ENCODE measurements around the gene CPN1.
"Not testable (repeated sequence)": the region's sequence is repeated elsewhere in the genome, so short reads cannot be mapped to it uniquely, and the experiment has no call there.

Gene CPN1

GRCh38 chr10:100103581-100103980, 21.9 kb upstream of the CPN1 start:
- Mint-ChIP-seq H3K27me3 (peaks cover 37 to 43% of the 10 kb centered on the region in 2 donors), H3K4me3 (no peak overlapping the region), H3K36me3 (peaks cover 0 to 4% of the 10 kb centered on the region in 2 donors), H3K4me1 (no peaks in the 10 kb centered on the region), H3K9me3 (peaks cover 9 to 13% of the 10 kb centered on the region in 2 donors), H3K27ac (no peak overlapping the region)
- no peak for ATAC-seq (replicated peaks)
- DNase-seq: no peak

GRCh38 chr10:100101192-100102076, 19.8 kb upstream of the CPN1 start:
- no peak for ATAC-seq (replicated peaks)
- H3K27ac Mint-ChIP-seq: no peak overlapping the region
- peaks cover 47 to 49% of the 10 kb centered on the region in 2 donors for H3K27me3 Mint-ChIP-seq
- H3K4me3 Mint-ChIP-seq: no peak overlapping the region
- H3K36me3 Mint-ChIP-seq: peaks cover 0 to 4% of the 10 kb centered on the region in 2 donors
- no peak for DNase-seq
- H3K9me3 Mint-ChIP-seq: peaks cover 13 to 14% of the 10 kb centered on the region in 2 donors
- H3K4me1 Mint-ChIP-seq: no peaks in the 10 kb centered on the region

GRCh38 chr10:100100651-100101184, 19.0 kb upstream of the CPN1 start:
- peaks cover 47 to 49% of the 10 kb centered on the region in 2 donors for H3K27me3 Mint-ChIP-seq
- peaks cover 13 to 14% of the 10 kb centered on the region in 2 donors for H3K9me3 Mint-ChIP-seq
- H3K27ac Mint-ChIP-seq: no peak overlapping the region
- H3K4me1 Mint-ChIP-seq: no peaks in the 10 kb centered on the region
- ATAC-seq (replicated peaks) (no peak), DNase-seq (no peak)
- H3K4me3 Mint-ChIP-seq: no peak overlapping the region
- peaks cover 0 to 4% of the 10 kb centered on the region in 2 donors for H3K36me3 Mint-ChIP-seq

GRCh38 chr10:100089241-100089640, 7.6 kb upstream of the CPN1 start:
- Mint-ChIP-seq H3K4me1 (no peaks in the 10 kb centered on the region), H3K36me3 (no peaks in the 10 kb centered on the region), H3K27ac (no peak overlapping the region), H3K4me3 (no peak overlapping the region), H3K9me3 (no peaks in the 10 kb centered on the region), H3K27me3 (peaks cover 20 to 24% of the 10 kb centered on the region in 2 donors)
- DNase-seq: no peak
- no peak for ATAC-seq (replicated peaks)

GRCh38 chr10:100086708-100087107, 5.0 kb upstream of the CPN1 start:
- not testable (repeated sequence) for ATAC-seq (replicated peaks)

GRCh38 chr10:100085596-100085995, 3.9 kb upstream of the CPN1 start:
- no peaks in the 10 kb centered on the region for H3K9me3 Mint-ChIP-seq
- H3K27ac Mint-ChIP-seq: no peak overlapping the region
- ATAC-seq (replicated peaks) (no peak), DNase-seq (no peak)
- H3K36me3 Mint-ChIP-seq: no peaks in the 10 kb centered on the region
- peaks cover 30 to 45% of the 10 kb centered on the region in 2 donors for H3K27me3 Mint-ChIP-seq
- H3K4me1 Mint-ChIP-seq: no peaks in the 10 kb centered on the region
- H3K4me3 Mint-ChIP-seq: no peak overlapping the region

More at GRCh38 chr10:100086708-100087107, 5.0 kb upstream of the CPN1 start:
- H3K9me3 Mint-ChIP-seq, H3K36me3 Mint-ChIP-seq, H3K4me3 Mint-ChIP-seq, H3K4me1 Mint-ChIP-seq, DNase-seq, H3K27ac Mint-ChIP-seq: not testable (repeated sequence)
- H3K27me3 Mint-ChIP-seq: peaks cover 26 to 35% of the 10 kb centered on the region in 2 donors

GRCh38 chr10:100083623-100084022, 2.0 kb upstream of the CPN1 start:
- ATAC-seq (replicated peaks) (no peak), DNase-seq (no peak)
- no peaks in the 10 kb centered on the region for H3K4me1 Mint-ChIP-seq
- no peaks in the 10 kb centered on the region for H3K9me3 Mint-ChIP-seq
- H3K4me3 Mint-ChIP-seq: no peak overlapping the region
- H3K36me3 Mint-ChIP-seq: no peaks in the 10 kb centered on the region
- peaks cover 37 to 53% of the 10 kb centered on the region in 2 donors for H3K27me3 Mint-ChIP-seq
- H3K27ac Mint-ChIP-seq: no peak overlapping the region

- not testable (repeated sequence) for H3K9me3 Mint-ChIP-seq; ATAC-seq (replicated peaks); H3K27ac Mint-ChIP-seq; DNase-seq; H3K4me1 Mint-ChIP-seq; H3K4me3 Mint-ChIP-seq; H3K36me3 Mint-ChIP-seq
- H3K27me3 Mint-ChIP-seq: peaks cover 31 to 46% of the 10 kb centered on the region in 2 donors
These were observed 607 bp upstream of the CPN1 start for GRCh38 chr10:100082276-100082675.

- H3K27ac Mint-ChIP-seq: no peak overlapping the region
- peaks cover 2 to 6% of the 10 kb centered on the region in 2 donors for H3K4me1 Mint-ChIP-seq
- ATAC-seq (replicated peaks): peak; percentile 73 to 82
- no peaks in the 10 kb centered on the region for H3K36me3 Mint-ChIP-seq
- no peaks in the 10 kb centered on the region for H3K9me3 Mint-ChIP-seq
- H3K4me3 Mint-ChIP-seq: no peak overlapping the region
- DNase-seq: no peak
- H3K27me3 Mint-ChIP-seq: peaks cover 22 to 47% of the 10 kb centered on the region in 2 donors
These were observed 4.9 kb downstream of the CPN1 start for GRCh38 chr10:100076750-100077149.

- H3K4me3 Mint-ChIP-seq: no peak overlapping the region
- peaks cover 12 to 36% of the 10 kb centered on the region in 2 donors for H3K27me3 Mint-ChIP-seq
- no peak for ATAC-seq (replicated peaks)
- no peaks in the 10 kb centered on the region for H3K9me3 Mint-ChIP-seq
- no peaks in the 10 kb centered on the region for H3K36me3 Mint-ChIP-seq
- no peak for DNase-seq
- no peak overlapping the region for H3K27ac Mint-ChIP-seq
- H3K4me1 Mint-ChIP-seq: peaks cover 2 to 6% of the 10 kb centered on the region in 2 donors
These were observed 6.0 kb downstream of the CPN1 start for GRCh38 chr10:100075426-100076220.

- Mint-ChIP-seq H3K27ac (no peak overlapping the region), H3K9me3 (no peaks in the 10 kb centered on the region), H3K4me1 (peaks cover 2 to 6% of the 10 kb centered on the region in 2 donors), H3K27me3 (peaks cover 2 to 27% of the 10 kb centered on the region in 2 donors), H3K36me3 (no peaks in the 10 kb centered on the region), H3K4me3 (no peak overlapping the region)
- ATAC-seq (replicated peaks): no peak
- no peak for DNase-seq
These were observed 9.2 kb downstream of the CPN1 start for GRCh38 chr10:100072514-100072913.

- no peaks in the 10 kb centered on the region for H3K36me3 Mint-ChIP-seq
- no peak overlapping the region for H3K27ac Mint-ChIP-seq
- no peak overlapping the region for H3K4me3 Mint-ChIP-seq
- no peaks in the 10 kb centered on the region for H3K9me3 Mint-ChIP-seq
- ATAC-seq (replicated peaks) (no peak), DNase-seq (no peak)
- no peaks in the 10 kb centered on the region for H3K4me1 Mint-ChIP-seq
- H3K27me3 Mint-ChIP-seq: peaks cover 4 to 32% of the 10 kb centered on the region in 2 donors
These were observed 10.1 kb downstream of the CPN1 start for GRCh38 chr10:100071529-100071928.

- DNase-seq: no peak
- H3K27ac Mint-ChIP-seq: no peak overlapping the region
- no peaks in the 10 kb centered on the region for H3K4me1 Mint-ChIP-seq
- H3K9me3 Mint-ChIP-seq: no peaks in the 10 kb centered on the region
- no peak overlapping the region for H3K4me3 Mint-ChIP-seq
- no peak for ATAC-seq (replicated peaks)
- no peaks in the 10 kb centered on the region for H3K36me3 Mint-ChIP-seq
- H3K27me3 Mint-ChIP-seq: peaks cover 18 to 30% of the 10 kb centered on the region in 2 donors
These were observed 14.2 kb downstream of the CPN1 start for GRCh38 chr10:100067466-100067865.

GRCh38 chr10:100065084-100065660, 16.5 kb downstream of the CPN1 start:
- H3K36me3 Mint-ChIP-seq: no peaks in the 10 kb centered on the region
- H3K9me3 Mint-ChIP-seq: no peaks in the 10 kb centered on the region
- no peak for ATAC-seq (replicated peaks)
- peaks cover 18 to 26% of the 10 kb centered on the region in 2 donors for H3K27me3 Mint-ChIP-seq
- no peak overlapping the region for H3K4me3 Mint-ChIP-seq
- H3K27ac Mint-ChIP-seq: no peak overlapping the region
- no peaks in the 10 kb centered on the region for H3K4me1 Mint-ChIP-seq
- DNase-seq: no peak

Measured in stimulated activated naive B cell treated with anti-CD40 and anti-IgM and Interleukin-4, amounts not matched to agents 10 μg/mL and 1 μg/mL and 100 μg/mL, for 72 hours (primary cell).